Stimulated activated CD8-positive, alpha-beta memory T cell treated with anti-CD3 and anti-CD28 coated beads, Interleukin-4, amount 100 ng/mL, for 24 hours (primary cell): ENCODE data around the gene NCF2.
"Not testable (repeated sequence)": the region's sequence is repeated elsewhere in the genome, so short reads cannot be mapped to it uniquely, and the experiment has no call there.

Experiments
- DNase-seq: peaks from one replicate; pipeline ENCODE4 v3.0.0-alpha.2; 2020; ENCODE audit warnings: low read depth

The NCF2 gene

GRCh38 chr1:183590244-183591191 lies at the start of gene NCF2:
Gene NCF2, minus strand, starts transcription at chr1:183590459. Its CDS starts 130 bp downstream, at chr1:183590329.
- DNase-seq: no peak

GRCh38 chr1:183638649-183639387 lies 48.6 kb upstream of the NCF2 start:
- DNase-seq: no peak

GRCh38 chr1:183636783-183637182 lies 46.5 kb upstream of the NCF2 start:
- DNase-seq: no peak

- no peak for DNase-seq
Observed at GRCh38 chr1:183636334-183636682, 46.0 kb upstream of the NCF2 start.

GRCh38 chr1:183635606-183636333 lies 45.5 kb upstream of the NCF2 start, which contains the start of gene ARPC5:
Gene ARPC5, minus strand, starts transcription at chr1:183635783. Its CDS starts 124 bp downstream, at chr1:183635659.
- DNase-seq: peak; percentile 95

- no peak for DNase-seq
Observed at GRCh38 chr1:183635099-183635605, 44.9 kb upstream of the NCF2 start.

- DNase-seq: no peak
Observed at GRCh38 chr1:183634429-183635065, 44.3 kb upstream of the NCF2 start.

- DNase-seq: no peak
Observed at GRCh38 chr1:183633676-183634343, 43.6 kb upstream of the NCF2 start.

- DNase-seq: no peak
Observed at GRCh38 chr1:183632964-183633363, 42.7 kb upstream of the NCF2 start.

GRCh38 chr1:183632114-183632513 lies 41.9 kb upstream of the NCF2 start:
- no peak for DNase-seq

GRCh38 chr1:183630748-183631147 lies 40.5 kb upstream of the NCF2 start:
- no peak for DNase-seq

GRCh38 chr1:183628537-183628936 lies 38.3 kb upstream of the NCF2 start:
- no peak for DNase-seq

- not testable (repeated sequence) for DNase-seq
Observed at GRCh38 chr1:183626236-183626635, 36.0 kb upstream of the NCF2 start.

GRCh38 chr1:183622884-183623785 lies 32.9 kb upstream of the NCF2 start:
- DNase-seq: no peak

GRCh38 chr1:183622013-183622412 lies 31.8 kb upstream of the NCF2 start:
- no peak for DNase-seq

GRCh38 chr1:183620311-183620710 lies 30.1 kb upstream of the NCF2 start:
- no peak for DNase-seq

- no peak for DNase-seq
Observed at GRCh38 chr1:183619781-183620180, 29.5 kb upstream of the NCF2 start.

- not testable (repeated sequence) for DNase-seq
Observed at GRCh38 chr1:183618202-183618601, 27.9 kb upstream of the NCF2 start.

GRCh38 chr1:183612975-183613374 lies 22.7 kb upstream of the NCF2 start:
- DNase-seq: not testable (repeated sequence)

GRCh38 chr1:183612407-183612806 lies 22.1 kb upstream of the NCF2 start:
- DNase-seq: no peak
